HG03575 (cell line): ENCODE results near the gene PCDHGC4.

Experiments
- ATAC-seq: cut with Tn5 transposase; IDR thresholded peaks from one replicate; pipeline ENCODE4 v1.9.1; 2021; ENCODE audit not compliant: unreplicated experiment, insufficient number of reproducible peaks, low FRiP score; ENCODE audit errors: extremely low read depth

The PCDHGC4 gene

GRCh38 chr5:141508798-141509611 is 24.2 kb downstream of the PCDHGC4 start:
- ATAC-seq, result no peak

GRCh38 chr5:141510160-141510559 is 25.3 kb downstream of the PCDHGC4 start:
- no peak for ATAC-seq

GRCh38 chr5:141510850-141511601 is 26.2 kb downstream of the PCDHGC4 start:
- ATAC-seq, result no peak

- ATAC-seq, result no peak
Measured at GRCh38 chr5:141511771-141512325, 27.0 kb downstream of the PCDHGC4 start.

GRCh38 chr5:141512390-141512910 is 27.6 kb downstream of the PCDHGC4 start:
- no peak for ATAC-seq

GRCh38 chr5:141512911-141513626 is 28.2 kb downstream of the PCDHGC4 start:
- no peak for ATAC-seq

- ATAC-seq, result no peak
Measured at GRCh38 chr5:141513627-141514329, 28.9 kb downstream of the PCDHGC4 start.

- no peak for ATAC-seq
Measured at GRCh38 chr5:141514330-141515133, 29.7 kb downstream of the PCDHGC4 start.

GRCh38 chr5:141515141-141515540 is 30.3 kb downstream of the PCDHGC4 start:
- no peak for ATAC-seq

- ATAC-seq, result no peak
Measured at GRCh38 chr5:141515946-141516671, 31.3 kb downstream of the PCDHGC4 start.

GRCh38 chr5:141516672-141517025 is 31.8 kb downstream of the PCDHGC4 start:
- no peak for ATAC-seq

GRCh38 chr5:141517312-141517711 is 32.5 kb downstream of the PCDHGC4 start:
- no peak for ATAC-seq

GRCh38 chr5:141517880-141518617 is 33.2 kb downstream of the PCDHGC4 start:
- ATAC-seq, result no peak

- ATAC-seq, result no peak
Measured at GRCh38 chr5:141518618-141519015, 33.8 kb downstream of the PCDHGC4 start.

GRCh38 chr5:141519605-141520565 is 35.1 kb downstream of the PCDHGC4 start:
- ATAC-seq, result no peak
